IPS-NIHi11 (cell line): Measurements from ENCODE around the gene CCM2.
"Not testable (repeated sequence)": the region's sequence is repeated elsewhere in the genome, so short reads cannot be mapped to it uniquely, and the experiment has no call there.

Experiments used
- DNase-seq: peaks from one replicate; pipeline ENCODE4 v3.0.0; 2012; ENCODE audit warnings: mixed read lengths, low spot score

CCM2 gene

GRCh38 chr7:45102785-45103712, 103.0 kb downstream of the CCM2 start:
- DNase-seq, result no peak

GRCh38 chr7:45103958-45104843, 104.2 kb downstream of the CCM2 start:
- DNase-seq, result no peak

GRCh38 chr7:45104844-45105587, 105.0 kb downstream of the CCM2 start:
- no peak for DNase-seq

- no peak for DNase-seq
Observed at GRCh38 chr7:45105588-45106188, 105.7 kb downstream of the CCM2 start.

- no peak for DNase-seq
Observed at GRCh38 chr7:45106820-45107219, 106.8 kb downstream of the CCM2 start.

GRCh38 chr7:45107356-45107755, 107.4 kb downstream of the CCM2 start:
- DNase-seq, result no peak

GRCh38 chr7:45108863-45109262, 108.9 kb downstream of the CCM2 start:
- no peak for DNase-seq

- peak; percentile 96 for DNase-seq
Observed at GRCh38 chr7:45111298-45112223, 111.6 kb downstream of the CCM2 start, which contains the start of gene TBRG4. TSS of gene TBRG4 (minus strand) at chr7:45111697. CDS start at chr7:45109237, 2,460 bp downstream.

- DNase-seq, result no peak
Observed at GRCh38 chr7:45112648-45113047, 112.6 kb downstream of the CCM2 start.

GRCh38 chr7:45114257-45114656, 114.3 kb downstream of the CCM2 start:
- DNase-seq, result not testable (repeated sequence)

- DNase-seq, result no peak
Observed at GRCh38 chr7:45114926-45115325, 114.9 kb downstream of the CCM2 start.

GRCh38 chr7:45116048-45116447, 116.0 kb downstream of the CCM2 start:
- no peak for DNase-seq

- no peak for DNase-seq
Observed at GRCh38 chr7:45117582-45117981, 117.6 kb downstream of the CCM2 start.

GRCh38 chr7:45118292-45118691, 118.3 kb downstream of the CCM2 start:
- no peak for DNase-seq

GRCh38 chr7:45118889-45119331, 118.9 kb downstream of the CCM2 start:
- DNase-seq, result no peak

- no peak for DNase-seq
Observed at GRCh38 chr7:45119550-45119949, 119.5 kb downstream of the CCM2 start.

- DNase-seq, result no peak
Observed at GRCh38 chr7:45122975-45123860, 123.2 kb downstream of the CCM2 start.

GRCh38 chr7:45123913-45124710, 124.1 kb downstream of the CCM2 start:
- peak; percentile 65 for DNase-seq
